OCI-LY1 (cell line): ENCODE data around the gene VGLL4.

ENCODE experiments used
- H2AFZ ChIP-seq: fragments of 200-600 bp; sonication (generic), shearing (Covaris generic); 2 replicates; pipeline ENCODE4 v1.6.0; 2014; ENCODE audit warnings: antibody characterized with exemption, mild to moderate bottlenecking, low read length
- H3F3A ChIP-seq: fragments of 200-600 bp; sonication (generic), shearing (Covaris generic); 2 replicates; pipeline ENCODE4 v1.6.0; 2014; ENCODE audit warnings: mild to moderate bottlenecking, antibody characterized with exemption, low read length, moderate library complexity; ENCODE audit not compliant: insufficient read depth
- H3K27ac ChIP-seq: fragments of 200-600 bp; sonication (generic); 2 replicates; pipeline ENCODE4 v1.5.1; 2014; ENCODE audit warnings: low read length, mixed run types, mild to moderate bottlenecking, low read depth; ENCODE audit not compliant: poor library complexity, severe bottlenecking
- H3K27me3 ChIP-seq: fragments of 200-600 bp; sonication (generic); 2 replicates; pipeline ENCODE4 v1.6.0; 2014; ENCODE audit warnings: antibody characterized with exemption, mild to moderate bottlenecking, low read length, moderate library complexity; ENCODE audit not compliant: insufficient read depth
- H3K36me3 ChIP-seq: fragments of 200-600 bp; sonication (generic); 2 replicates; pipeline ENCODE4 v1.6.1; 2014; ENCODE audit warnings: mild to moderate bottlenecking, antibody characterized with exemption, low read length, moderate library complexity, mixed read lengths; ENCODE audit not compliant: insufficient read depth
- H3K4me1 ChIP-seq: fragments of 200-600 bp; sonication (generic); 2 replicates; pipeline ENCODE4 v1.5.1; 2014; ENCODE audit warnings: mild to moderate bottlenecking, low read length, moderate library complexity; ENCODE audit not compliant: insufficient read depth, severe bottlenecking
- H3K4me2 ChIP-seq: fragments of 200-600 bp; sonication (generic), shearing (Covaris generic); 2 replicates; pipeline ENCODE4 v1.6.1; 2014; ENCODE audit warnings: low read length
- H3K4me3 ChIP-seq: fragments of 200-600 bp; sonication (generic); 2 replicates; pipeline ENCODE4 v1.5.1; 2014; ENCODE audit warnings: low read length, low read depth, mild to moderate bottlenecking, mixed read lengths; ENCODE audit not compliant: poor library complexity, severe bottlenecking
- H3K79me2 ChIP-seq: fragments of 200-600 bp; shearing (Covaris generic); 2 replicates; pipeline ENCODE4 v1.6.1; 2016; ENCODE audit warnings: mixed run types, low read length, mixed read lengths; ENCODE audit not compliant: insufficient read depth
- H3K9ac ChIP-seq: fragments of 200-600 bp; sonication (generic), shearing (Covaris generic); 2 replicates; pipeline ENCODE4 v1.6.1; 2014; ENCODE audit warnings: mild to moderate bottlenecking, low read length, mixed read lengths
- H3K9me2 ChIP-seq: fragments of 200-600 bp; sonication (generic), shearing (Covaris generic); 2 replicates; pipeline ENCODE4 v1.6.1; 2014; ENCODE audit warnings: low read depth, mild to moderate bottlenecking, low read length, mixed read lengths
- H3K9me3 ChIP-seq: fragments of 200-600 bp; shearing (Covaris generic); 2 replicates; pipeline ENCODE4 v1.6.1; 2014; ENCODE audit warnings: low read length, mixed read lengths
- H4K20me1 ChIP-seq: fragments of 200-600 bp; sonication (generic), shearing (Covaris generic); 2 replicates; pipeline ENCODE4 v1.6.0; 2016; ENCODE audit warnings: mild to moderate bottlenecking, low read length; ENCODE audit not compliant: insufficient read depth
- EZH2 ChIP-seq: fragments of 200-600 bp; sonication (generic), shearing (Covaris generic); IDR thresholded peaks from 2 replicates; pipeline ENCODE4 v1.8.0; 2017; ENCODE audit warnings: borderline replicate concordance, mixed run types, mild to moderate bottlenecking, antibody characterized with exemption, low read length, moderate library complexity, mixed read lengths
- TF ChIP-seq, protein P1 (sequence below): fragments of 200-600 bp; sonication (generic), shearing (Covaris generic); IDR thresholded peaks from 2 replicates; pipeline ENCODE4 v1.5.1; 2017; ENCODE audit warnings: mild to moderate bottlenecking, antibody characterized with exemption, low read length, moderate library complexity, mixed read lengths

Gene VGLL4

DNA sequence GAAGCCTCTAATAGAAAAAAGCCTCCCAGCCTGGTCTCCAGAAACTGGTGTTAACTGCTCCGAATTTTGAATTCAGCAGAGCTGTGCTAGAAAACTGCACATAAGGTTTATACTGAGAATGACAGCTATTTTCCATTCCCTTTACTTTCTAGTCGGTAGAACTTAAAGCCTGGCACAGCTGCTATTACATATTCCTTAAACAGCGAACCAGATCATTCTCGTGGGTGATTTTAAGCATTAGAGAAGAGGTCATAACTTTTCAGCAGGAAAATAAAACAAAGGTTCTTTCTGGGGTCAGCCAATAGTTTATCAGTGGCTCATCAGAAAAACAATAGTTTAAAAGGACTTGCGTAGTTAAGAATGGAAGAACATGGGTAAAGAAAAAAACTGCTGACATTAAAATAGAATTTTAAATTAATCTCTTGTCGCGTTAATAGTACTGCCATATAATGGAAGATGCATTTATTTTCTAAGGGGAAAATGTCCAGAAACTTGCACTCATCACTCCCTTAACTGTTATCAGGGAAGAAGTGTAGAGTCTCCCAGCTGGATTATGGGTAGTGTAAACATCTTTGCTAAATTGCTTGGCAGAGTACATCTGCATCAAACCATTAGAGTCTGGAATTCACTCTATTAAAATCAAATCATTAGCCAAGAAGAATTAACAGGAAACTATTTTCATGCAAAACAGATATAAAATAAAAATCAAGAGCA lies 7.9 kb downstream of the VGLL4 start:
- no peaks in the 10 kb centered on the region for H3K9me3 ChIP-seq
- H3K36me3 ChIP-seq = peaks cover 36% of the 10 kb centered on the region
- no peaks in the 10 kb centered on the region for H3F3A ChIP-seq
- TF ChIP-seq, protein P1, sequence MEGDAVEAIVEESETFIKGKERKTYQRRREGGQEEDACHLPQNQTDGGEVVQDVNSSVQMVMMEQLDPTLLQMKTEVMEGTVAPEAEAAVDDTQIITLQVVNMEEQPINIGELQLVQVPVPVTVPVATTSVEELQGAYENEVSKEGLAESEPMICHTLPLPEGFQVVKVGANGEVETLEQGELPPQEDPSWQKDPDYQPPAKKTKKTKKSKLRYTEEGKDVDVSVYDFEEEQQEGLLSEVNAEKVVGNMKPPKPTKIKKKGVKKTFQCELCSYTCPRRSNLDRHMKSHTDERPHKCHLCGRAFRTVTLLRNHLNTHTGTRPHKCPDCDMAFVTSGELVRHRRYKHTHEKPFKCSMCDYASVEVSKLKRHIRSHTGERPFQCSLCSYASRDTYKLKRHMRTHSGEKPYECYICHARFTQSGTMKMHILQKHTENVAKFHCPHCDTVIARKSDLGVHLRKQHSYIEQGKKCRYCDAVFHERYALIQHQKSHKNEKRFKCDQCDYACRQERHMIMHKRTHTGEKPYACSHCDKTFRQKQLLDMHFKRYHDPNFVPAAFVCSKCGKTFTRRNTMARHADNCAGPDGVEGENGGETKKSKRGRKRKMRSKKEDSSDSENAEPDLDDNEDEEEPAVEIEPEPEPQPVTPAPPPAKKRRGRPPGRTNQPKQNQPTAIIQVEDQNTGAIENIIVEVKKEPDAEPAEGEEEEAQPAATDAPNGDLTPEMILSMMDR = no peak
- TF ChIP-seq EZH2 = no peak
- 0 out of 2 replicates have a peak, but pooled peaks cover 11% of the 10 kb centered on the region for H4K20me1 ChIP-seq
- no peak overlapping the region for H3K9ac ChIP-seq
- H3K9me2 ChIP-seq = no peaks in the 10 kb centered on the region
- peak overlapping the region; percentile 70; the same call in 1 of the 2 replicates for H3K4me2 ChIP-seq
- H3K27ac ChIP-seq = no peak overlapping the region
- no peak overlapping the region for H3K4me3 ChIP-seq
- H3K4me1 ChIP-seq = peaks cover 68% of the 10 kb centered on the region
- H3K27me3 ChIP-seq = no peaks in the 10 kb centered on the region
- no peak overlapping the region for H2AFZ ChIP-seq
- H3K79me2 ChIP-seq = peaks cover 98% of the 10 kb centered on the region

DNA sequence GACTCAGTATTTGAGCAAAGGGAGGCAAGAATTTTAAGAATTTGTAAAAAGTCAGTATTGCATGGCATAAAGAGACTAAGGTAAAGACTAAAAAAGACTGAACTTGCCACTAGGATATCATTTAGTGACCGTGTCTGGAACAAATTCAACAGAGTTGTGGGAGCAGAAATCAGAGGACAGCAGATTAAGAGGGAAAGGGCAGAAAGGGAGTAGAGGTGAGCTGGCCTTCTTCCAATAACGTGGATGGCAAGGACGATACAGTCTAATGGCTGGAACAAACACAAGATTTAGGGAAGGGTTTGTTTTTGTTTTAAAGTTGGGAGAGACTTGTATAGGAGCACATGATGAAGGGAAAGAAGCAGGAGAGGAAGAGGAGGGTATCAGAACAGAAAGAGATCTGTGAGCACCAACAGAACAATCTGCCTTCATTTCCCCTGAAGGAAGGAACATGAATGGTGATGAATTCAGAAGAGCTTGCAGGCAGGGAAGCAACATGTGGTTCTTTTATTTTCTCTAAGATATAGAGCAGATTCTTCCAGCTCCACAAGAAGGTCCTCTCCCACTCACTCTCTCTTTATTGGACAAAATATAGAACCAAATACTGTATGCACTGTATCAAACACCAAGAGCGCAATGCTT lies 8.6 kb downstream of the VGLL4 start:
- Histone ChIP-seq H2AFZ (no peak overlapping the region), H3F3A (no peaks in the 10 kb centered on the region), H3K9ac (no peak overlapping the region), H4K20me1 (0 out of 2 replicates have a peak, but pooled peaks cover 11% of the 10 kb centered on the region), H3K9me2 (no peaks in the 10 kb centered on the region), H3K27ac (no peak overlapping the region), H3K79me2 (peaks cover 98% of the 10 kb centered on the region), H3K27me3 (no peaks in the 10 kb centered on the region), H3K36me3 (peaks cover 31% of the 10 kb centered on the region), H3K4me2 (peak overlapping the region; percentile 19; the same call in 1 of the 2 replicates), H3K4me3 (no peak overlapping the region), H3K9me3 (no peaks in the 10 kb centered on the region), H3K4me1 (peaks cover 60% of the 10 kb centered on the region)
- TF ChIP-seq, protein P1 = no peak

DNA sequence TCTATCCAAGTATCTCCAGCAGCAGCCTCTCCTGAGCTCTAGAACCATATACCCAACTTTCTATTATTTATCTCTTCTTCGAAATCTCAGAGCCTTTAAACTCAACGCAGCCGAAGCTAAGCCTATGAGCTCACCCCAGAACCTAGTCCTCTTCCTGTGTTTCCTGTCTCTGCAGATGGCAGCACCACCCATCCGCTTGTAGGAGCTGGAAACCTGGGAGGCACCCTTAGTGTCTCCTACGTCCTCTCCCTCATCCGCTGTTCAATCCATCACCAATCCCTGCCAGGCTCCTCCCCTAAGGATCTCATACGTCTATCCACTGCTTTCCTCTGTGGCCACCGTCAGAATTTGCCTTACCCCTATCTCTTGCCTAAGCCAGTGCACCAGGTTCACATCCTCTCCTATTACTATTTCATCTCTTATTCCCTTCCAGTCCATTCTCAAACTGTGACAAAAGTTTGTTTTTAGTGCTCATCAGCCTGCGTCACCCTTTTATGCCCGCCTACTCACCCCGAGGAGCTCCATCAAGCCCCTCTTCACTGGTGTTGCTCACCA lies 9.6 kb downstream of the VGLL4 start:
- H3K9me2 ChIP-seq = no peaks in the 10 kb centered on the region
- H2AFZ ChIP-seq = no peak overlapping the region
- peaks cover 51% of the 10 kb centered on the region for H3K4me1 ChIP-seq
- H3K27ac ChIP-seq = no peak overlapping the region
- H4K20me1 ChIP-seq = 0 out of 2 replicates have a peak, but pooled peaks cover 11% of the 10 kb centered on the region
- no peak overlapping the region for H3K4me2 ChIP-seq
- no peaks in the 10 kb centered on the region for H3F3A ChIP-seq
- H3K4me3 ChIP-seq = no peak overlapping the region
- H3K79me2 ChIP-seq = peaks cover 99% of the 10 kb centered on the region
- no peak for TF ChIP-seq EZH2
- TF ChIP-seq, protein P1 = no peak
- no peak overlapping the region for H3K9ac ChIP-seq
- peaks cover 25% of the 10 kb centered on the region for H3K36me3 ChIP-seq
- H3K9me3 ChIP-seq = no peaks in the 10 kb centered on the region
- no peaks in the 10 kb centered on the region for H3K27me3 ChIP-seq
